Occipital lobe (tissue), 2 donors: ENCODE data around the gene ABCA4. TPM values are rescaled to one million over a fixed set of nuclear protein-coding genes. Genes with fewer than 3 reads are reported as not detected.
"Not testable (repeated sequence)": the region's sequence is repeated elsewhere in the genome, so short reads cannot be mapped to it uniquely, and the experiment has no call there.

Experiments
- DNase-seq: peaks from one replicate; lab custom pipeline; 2025; lab: John Stamatoyannopoulos, UW
- total RNA-seq: library from RNA; depleted of rRNA; stranded (reverse); fragments of >200 nt; gene quantifications from one replicate; pipeline ENCODE4 v1.2.3, GENCODE V29; 2014

The ABCA4 gene
- 0.94 TPM for total RNA-seq

GRCh38 chr1:94120991-94121390 is at the start of gene ABCA4:
TSS of gene ABCA4 (minus strand) at chr1:94121148. CDS start at chr1:94121045, 103 bp downstream.
- DNase-seq: no peak

DNA sequence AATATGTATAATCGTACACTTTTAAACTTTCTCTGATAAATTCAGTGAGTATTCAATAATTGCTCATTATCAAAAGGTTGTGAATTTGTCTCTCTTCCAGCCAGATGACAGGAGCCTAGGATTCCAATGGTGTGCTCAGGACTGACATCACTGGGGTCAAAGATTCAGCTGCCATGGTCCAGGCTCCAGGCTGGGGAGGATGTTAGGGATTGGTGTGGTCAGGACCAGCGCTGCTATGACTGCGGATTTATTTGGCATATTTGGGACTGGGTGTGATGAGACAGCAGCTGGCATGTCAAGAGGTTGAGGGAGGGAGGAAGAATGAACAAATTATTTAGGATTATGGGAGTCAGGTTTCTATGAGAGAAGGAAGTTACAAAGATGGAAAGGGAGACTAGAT is 48.2 kb upstream of the ABCA4 start:
- DNase-seq: no peak

DNA sequence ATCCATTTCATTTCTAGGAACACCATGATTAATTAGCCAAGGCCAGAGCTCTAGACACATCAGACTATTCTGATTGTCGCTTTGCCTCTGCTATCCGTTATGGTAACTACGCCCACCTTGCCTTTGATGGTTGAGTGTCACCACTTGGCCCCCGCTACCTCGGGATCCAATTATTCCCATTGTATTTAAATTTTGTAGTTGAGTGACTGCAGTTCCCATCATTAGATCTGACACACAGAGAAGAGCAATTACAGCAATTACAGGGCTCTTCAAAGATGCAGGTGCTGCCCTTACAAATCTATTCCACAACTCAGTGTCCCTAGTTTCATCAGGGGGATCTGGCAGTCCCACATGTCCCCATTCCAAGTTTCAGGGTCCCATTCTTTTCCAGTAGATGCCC is 44.9 kb upstream of the ABCA4 start:
- DNase-seq: no peak

GRCh38 chr1:94164885-94165284 is 43.9 kb upstream of the ABCA4 start:
- not testable (repeated sequence) for DNase-seq

- not testable (repeated sequence) for DNase-seq
Observed at GRCh38 chr1:94164121-94164520, 43.2 kb upstream of the ABCA4 start.

- DNase-seq: not testable (repeated sequence)
Observed at GRCh38 chr1:94163249-94163648, 42.3 kb upstream of the ABCA4 start.

DNA sequence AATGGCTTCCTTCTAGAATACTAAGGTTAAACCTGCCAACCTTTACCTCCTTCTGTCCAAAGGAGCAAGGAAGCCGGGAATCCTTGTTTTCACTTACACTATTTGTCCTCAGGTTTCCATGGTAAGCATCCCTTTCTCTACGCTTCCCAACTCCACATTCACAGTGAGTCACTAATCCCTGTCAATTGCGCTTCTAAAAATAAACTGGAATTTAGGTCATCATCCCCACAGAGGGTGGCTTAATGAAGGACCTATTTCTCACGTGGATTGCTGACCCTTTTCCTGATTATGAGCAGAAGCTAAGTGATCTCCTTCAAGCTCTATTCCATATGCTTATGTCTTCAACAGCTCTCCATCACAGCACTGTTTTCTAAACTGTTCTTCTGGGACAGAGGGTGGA is 39.9 kb upstream of the ABCA4 start:
- no peak for DNase-seq

DNA sequence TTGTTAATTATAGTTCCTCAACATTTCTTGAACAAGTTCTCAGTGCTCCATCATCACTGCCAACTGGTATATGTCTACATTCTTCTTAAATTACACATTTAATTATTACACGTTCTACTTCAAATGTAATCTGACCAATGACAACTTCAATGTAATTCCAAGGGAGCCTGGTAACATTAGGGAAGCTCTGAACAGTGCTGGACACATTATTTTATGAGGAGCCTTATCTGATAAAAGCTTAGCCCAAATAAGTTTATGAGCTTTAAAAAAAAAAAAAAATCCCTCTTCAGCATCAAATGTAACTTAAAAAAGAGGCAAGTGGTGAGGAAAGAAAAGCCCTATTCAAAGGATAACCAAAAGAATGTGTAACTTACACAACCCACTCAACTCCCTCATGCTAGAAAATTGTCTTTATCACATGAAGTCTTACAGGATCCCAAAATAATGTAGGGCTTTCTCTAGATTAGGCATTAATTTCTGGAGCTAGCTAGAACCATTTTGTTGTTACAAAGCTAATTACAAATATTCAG is 35.2 kb upstream of the ABCA4 start:
- no peak for DNase-seq

- no peak for DNase-seq
Observed at GRCh38 chr1:94154989-94155388, 34.0 kb upstream of the ABCA4 start.

DNA sequence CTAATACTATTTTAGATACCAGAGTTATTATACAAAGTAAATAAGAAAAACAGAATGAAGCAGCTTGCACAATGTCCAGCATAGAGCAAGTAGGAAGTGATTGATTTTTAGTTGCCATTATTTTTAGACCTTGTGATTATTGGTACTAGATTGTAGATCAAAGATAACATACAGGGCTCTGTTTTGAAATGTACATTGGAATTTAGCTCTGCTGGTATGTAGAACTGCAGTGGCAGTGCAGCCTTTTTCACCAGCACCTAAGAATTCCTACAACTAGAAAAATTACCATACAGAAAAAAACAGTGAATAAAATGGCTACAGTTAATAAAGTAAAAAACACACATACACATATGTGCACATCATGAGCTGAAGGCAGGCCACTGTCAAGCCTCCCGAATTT is 32.2 kb upstream of the ABCA4 start:
- DNase-seq: no peak

DNA sequence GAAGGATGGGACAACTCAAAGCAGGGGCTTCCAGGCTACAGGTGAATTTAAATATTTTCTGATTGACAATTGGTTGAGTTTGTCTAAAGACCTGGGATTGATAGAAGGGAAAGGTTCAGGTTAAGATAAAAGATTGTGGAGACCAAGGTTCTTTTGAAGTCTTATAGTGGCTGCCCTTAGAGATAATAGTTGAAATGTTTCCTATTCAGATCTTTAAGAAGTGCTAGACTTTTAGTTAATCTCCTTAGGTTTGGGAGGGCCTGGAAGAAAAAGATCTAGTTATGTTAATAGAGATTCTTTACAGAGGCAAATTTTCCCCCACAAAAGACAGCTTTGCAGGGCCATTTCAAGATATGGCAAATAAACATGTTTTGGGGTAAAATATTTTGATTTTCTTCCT is 28.2 kb upstream of the ABCA4 start:
- not testable (repeated sequence) for DNase-seq

- no peak for DNase-seq
Observed at GRCh38 chr1:94146273-94146672, 25.3 kb upstream of the ABCA4 start.

DNA sequence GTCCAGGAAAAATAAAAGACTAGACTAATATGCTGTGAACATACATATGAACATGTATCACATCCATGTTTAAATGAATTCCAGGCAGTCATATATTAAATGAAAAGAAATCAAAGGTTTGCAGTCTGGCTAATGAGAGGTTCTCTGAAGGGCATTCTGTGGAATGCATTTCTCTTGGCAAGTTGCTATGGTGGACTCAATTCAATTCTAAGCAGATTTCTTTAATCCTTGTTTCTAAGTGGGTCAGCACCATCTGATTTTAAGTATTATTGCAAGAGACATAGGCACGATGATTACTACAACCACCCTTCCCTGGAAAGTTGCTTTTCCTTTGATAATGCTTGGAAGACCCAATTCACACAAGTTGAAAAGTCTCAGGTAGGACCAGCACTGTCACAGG is 23.9 kb upstream of the ABCA4 start:
- DNase-seq: no peak

- no peak for DNase-seq
Observed at GRCh38 chr1:94143809-94144176, 22.8 kb upstream of the ABCA4 start.

DNA sequence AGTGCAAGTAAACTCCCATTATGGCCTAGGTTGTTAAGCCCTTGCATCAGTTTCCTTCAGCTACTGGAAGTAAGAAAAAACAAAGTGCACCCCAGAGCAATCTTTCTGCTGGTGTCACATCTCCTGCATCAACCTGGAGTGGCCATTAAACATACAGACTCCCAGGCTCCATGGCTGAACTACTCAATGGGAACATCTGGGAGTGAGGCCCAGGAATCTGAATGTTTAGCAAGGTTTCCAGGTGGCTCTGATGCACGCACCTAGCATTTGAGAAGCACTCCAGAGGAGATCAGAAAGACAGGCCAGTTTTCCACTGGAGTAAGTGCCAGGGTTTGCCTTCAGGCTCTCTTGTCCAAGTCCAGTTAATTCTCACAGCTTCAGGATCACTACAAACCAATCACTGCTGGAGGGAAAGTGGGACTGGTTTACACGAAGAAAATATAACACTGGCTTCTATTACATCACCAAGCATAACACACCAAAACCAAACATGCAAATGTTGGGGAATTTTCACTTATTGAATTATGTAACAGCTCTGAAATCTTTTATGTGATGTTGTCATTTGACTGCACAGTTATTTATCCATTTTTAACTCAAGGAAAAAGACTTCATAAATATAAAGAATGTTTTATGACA is 22.3 kb upstream of the ABCA4 start:
- DNase-seq: no peak

GRCh38 chr1:94142583-94142982 is 21.6 kb upstream of the ABCA4 start:
- no peak for DNase-seq

DNA sequence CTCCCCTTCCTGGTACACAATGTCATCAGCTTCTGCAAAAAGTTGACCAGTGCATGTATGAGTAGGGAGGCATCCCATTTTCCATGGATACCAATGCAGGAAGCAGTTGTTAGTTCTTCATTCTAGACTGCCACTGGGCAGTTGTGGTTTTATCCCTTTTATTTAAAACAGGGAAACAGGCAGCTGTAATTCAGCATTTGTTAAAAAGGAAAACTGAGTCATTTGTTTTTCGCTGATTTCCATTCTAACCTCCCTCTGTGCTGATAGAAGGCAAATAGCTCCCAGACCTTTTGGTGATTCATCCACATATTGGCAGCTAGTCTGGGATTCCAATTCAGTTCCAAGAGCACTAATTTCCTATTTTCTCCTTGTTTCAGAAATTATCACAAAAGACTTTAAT is 21.1 kb upstream of the ABCA4 start:
- no peak for DNase-seq

GRCh38 chr1:94132111-94132510 is 11.2 kb upstream of the ABCA4 start:
- no peak for DNase-seq

- DNase-seq: no peak
Observed at GRCh38 chr1:94130851-94131595, 10.1 kb upstream of the ABCA4 start.

GRCh38 chr1:94126651-94127050 is 5.7 kb upstream of the ABCA4 start:
- DNase-seq: no peak

- no peak for DNase-seq
Observed at GRCh38 chr1:94125551-94126514, 4.9 kb upstream of the ABCA4 start.

DNA sequence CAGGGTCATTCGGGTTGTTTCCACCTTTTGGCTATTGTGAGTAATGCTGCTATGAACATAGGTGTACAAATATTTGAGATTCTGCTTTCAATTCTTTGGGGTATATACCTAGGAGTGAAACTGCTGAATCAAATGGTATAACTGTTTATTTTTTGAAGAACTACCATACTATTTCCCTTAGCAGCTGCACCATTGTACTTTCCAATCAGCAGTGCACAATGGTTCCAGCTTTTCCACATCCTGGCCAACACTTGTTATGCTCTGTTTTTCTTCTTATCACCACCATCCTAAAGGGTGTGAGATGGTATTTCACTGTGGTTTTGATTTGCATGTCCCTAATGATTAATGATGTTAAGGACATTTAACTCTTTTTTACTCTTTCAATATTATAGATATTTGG is 3.6 kb upstream of the ABCA4 start:
- DNase-seq: no peak
